CD4-positive, alpha-beta T cell treated with Interleukin-10 for 1 hour (primary cell): Measurements from ENCODE around the gene TMEM151B.
"Not testable (repeated sequence)": the region's sequence is repeated elsewhere in the genome, so short reads cannot be mapped to it uniquely, and the experiment has no call there.

Experiments
- DNase-seq: peaks from one replicate; pipeline ENCODE4 v3.0.0-alpha.2; 2020

The TMEM151B gene

DNA sequence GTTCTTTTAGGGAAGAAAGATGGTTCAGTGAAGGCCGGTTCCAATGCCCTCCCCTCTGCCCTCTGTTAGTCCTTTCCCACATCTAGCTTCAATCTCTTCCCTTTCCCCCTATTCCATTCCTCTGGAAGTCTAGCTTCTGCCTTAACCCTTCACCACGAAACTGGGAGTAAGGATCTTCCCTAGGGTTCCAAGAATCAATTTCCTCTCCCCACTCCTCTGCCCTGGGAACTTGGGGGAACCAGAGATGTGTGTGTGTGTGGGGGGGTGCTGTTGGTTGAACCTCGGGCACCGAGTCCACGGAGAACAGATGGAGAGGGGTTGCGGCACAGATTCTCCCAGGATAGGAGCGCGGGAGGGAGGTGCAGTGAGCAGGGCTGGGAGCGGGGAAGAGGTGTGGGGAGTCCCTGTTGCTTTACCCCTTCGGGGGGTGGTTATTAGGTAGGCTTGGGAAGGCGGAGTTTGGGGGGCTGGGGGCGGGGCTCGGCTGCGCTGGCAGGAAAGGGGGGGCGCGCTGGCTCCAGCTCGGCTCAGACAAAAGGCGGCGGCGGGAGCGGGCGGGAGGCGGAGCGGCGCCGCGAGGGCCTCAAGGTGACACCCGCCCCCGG lies at the start of gene TMEM151B:
TSS of gene TMEM151B (plus strand) at position 530 of the 605 bp plus-strand sequence. CDS start 293 bp downstream, outside the sequence.
- DNase-seq, result no peak

- no peak for DNase-seq
These were observed 49.3 kb upstream of the TMEM151B start for GRCh38 chr6:44220913-44221290.

- DNase-seq, result peak; percentile 83
These were observed 48.8 kb upstream of the TMEM151B start for GRCh38 chr6:44221291-44221960.

- no peak for DNase-seq
These were observed 48.3 kb upstream of the TMEM151B start for GRCh38 chr6:44221961-44222335.

DNA sequence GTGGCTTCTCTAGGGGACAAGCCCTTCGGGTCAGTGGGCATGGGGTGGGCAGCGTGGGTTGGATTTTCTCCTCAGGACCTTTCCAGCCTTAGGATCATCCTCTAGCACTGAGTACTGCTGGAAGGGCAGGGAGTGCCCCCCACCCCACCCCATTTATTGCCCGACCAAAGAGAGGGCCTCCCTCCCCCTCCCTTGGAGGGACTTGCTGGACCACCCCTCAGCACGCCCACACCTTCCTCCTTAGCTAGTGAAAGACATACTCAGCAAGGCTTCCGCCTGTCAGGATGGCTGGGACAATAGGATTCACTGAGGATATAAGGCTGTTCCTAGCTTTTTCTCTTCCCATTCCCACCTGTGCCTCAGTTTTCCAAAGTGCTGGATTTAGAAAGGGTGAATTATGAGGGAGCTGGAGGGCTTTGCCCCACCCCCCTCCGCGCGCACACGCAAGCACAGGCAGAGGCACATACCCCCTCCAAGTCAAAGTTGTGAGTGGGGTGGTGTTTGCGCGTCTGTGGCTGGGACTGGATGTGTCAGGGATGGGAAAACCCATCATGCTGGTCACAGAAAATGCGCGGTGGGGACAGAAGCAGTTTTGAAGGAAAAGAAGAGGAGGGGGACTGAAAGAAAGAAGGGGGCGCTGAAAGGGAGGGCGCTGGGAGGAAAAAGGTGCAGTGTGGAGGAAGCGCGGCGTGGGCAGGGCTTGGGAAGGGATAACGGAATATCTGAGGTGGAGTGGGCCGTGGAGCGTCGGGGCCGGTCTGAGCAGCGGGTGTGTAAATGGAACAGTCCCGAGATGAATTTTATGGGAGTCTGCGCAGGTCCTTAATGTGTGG lies 47.5 kb upstream of the TMEM151B start:
- no peak for DNase-seq

GRCh38 chr6:44223319-44224028 lies 46.8 kb upstream of the TMEM151B start, which contains the start of gene SLC29A1:
TSS of gene SLC29A1 (plus strand) at chr6:44223595. CDS start at chr6:44227314, 3,719 bp downstream.
- DNase-seq, result peak; percentile 88

GRCh38 chr6:44224029-44224964 lies 46.0 kb upstream of the TMEM151B start:
- no peak for DNase-seq

- no peak for DNase-seq
These were observed 45.3 kb upstream of the TMEM151B start for GRCh38 chr6:44224965-44225305.

GRCh38 chr6:44225579-44226325 lies 44.5 kb upstream of the TMEM151B start:
- no peak for DNase-seq

DNA sequence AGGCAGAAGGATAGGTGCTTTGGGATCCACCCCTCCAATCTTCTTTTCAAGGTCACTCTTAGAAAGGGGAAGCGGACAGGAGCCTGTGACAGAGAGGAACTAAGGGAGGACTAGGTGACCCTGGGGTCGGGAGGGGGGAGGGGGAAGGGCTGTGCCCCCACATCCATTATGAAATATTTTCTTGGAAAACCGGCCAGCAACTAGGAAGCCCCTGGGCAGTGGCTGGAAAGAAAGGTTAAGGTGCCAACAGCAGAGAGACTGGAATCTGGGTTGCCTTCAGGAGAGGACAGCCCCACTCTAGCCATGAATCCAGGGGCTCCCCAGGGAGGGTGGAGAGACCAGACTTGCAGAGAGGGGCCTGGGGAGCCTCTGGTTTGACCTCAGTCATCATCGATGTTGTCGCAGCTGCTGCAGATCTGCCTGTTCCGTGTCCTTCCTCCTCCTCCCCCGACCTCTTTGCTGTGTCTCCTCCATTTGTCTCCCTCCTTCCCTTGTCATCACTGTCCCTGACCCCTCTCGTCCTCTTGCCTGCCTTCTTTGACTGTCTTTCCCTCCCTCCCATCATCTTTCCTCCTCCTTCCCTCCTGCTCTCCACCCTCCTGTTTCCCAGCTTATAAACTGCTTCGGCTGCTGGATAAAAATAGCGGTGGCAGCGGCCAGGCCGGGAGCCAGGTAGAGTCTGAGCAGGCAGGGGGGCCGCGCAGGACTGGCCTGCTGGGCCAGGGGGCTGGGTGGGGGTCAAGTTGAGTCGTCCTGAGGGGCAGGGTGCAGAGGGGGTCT lies 43.7 kb upstream of the TMEM151B start:
- no peak for DNase-seq

DNA sequence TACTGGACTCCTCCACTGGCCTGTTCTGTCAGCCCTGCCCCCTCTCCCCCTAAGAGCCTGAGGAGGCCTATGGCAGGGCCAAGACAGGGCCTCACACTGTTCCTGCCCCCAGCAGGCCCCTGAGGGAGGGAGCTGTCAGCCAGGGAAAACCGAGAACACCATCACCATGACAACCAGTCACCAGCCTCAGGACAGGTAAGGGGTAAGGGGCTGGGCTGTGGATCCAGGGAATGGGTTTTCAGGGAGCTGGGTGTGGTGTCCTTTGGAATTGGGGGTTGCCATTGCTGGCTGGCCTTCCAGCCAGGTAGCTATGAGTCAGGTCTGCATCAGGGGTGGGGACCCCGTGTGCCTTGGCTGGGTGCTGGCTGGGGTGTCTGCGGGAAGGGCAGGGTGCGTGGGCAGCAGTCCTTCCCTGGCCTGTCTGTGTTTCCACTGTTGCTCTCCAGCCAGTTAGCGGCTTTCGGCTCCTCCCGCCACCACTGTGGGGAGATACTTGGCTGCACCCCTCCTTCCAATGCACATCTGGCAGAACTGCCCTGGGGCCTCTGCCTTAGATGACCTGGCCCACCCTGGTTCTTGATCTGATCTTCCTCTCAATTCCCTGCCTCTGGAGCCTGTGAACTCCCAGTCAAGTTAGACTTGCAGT lies 43.0 kb upstream of the TMEM151B start:
- DNase-seq, result no peak

- no peak for DNase-seq
These were observed 42.2 kb upstream of the TMEM151B start for GRCh38 chr6:44228031-44228430.

GRCh38 chr6:44228433-44228832 lies 41.8 kb upstream of the TMEM151B start:
- DNase-seq, result no peak

- DNase-seq, result no peak
These were observed 41.4 kb upstream of the TMEM151B start for GRCh38 chr6:44228836-44229235.

DNA sequence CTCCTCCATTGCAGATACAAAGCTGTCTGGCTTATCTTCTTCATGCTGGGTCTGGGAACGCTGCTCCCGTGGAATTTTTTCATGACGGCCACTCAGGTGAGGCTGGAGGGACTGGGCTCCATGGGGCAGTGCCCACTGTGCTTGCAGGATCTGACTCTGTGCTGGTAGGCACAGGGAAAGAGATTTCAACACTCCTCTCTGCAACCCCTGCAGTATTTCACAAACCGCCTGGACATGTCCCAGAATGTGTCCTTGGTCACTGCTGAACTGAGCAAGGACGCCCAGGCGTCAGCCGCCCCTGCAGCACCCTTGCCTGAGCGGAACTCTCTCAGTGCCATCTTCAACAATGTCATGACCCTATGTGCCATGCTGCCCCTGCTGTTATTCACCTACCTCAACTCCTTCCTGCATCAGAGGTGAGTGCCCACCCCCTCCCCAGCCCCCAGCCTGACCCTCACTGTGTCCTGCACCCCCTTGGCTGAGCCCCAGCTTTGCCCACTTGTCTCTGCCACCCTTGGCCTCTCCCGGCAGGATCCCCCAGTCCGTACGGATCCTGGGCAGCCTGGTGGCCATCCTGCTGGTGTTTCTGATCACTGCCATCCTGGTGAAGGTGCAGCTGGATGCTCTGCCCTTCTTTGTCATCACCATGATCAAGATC lies 40.7 kb upstream of the TMEM151B start:
- DNase-seq, result no peak

- no peak for DNase-seq
These were observed 40.1 kb upstream of the TMEM151B start for GRCh38 chr6:44230034-44230675.

GRCh38 chr6:44231426-44231825 lies 38.8 kb upstream of the TMEM151B start:
- not testable (repeated sequence) for DNase-seq

GRCh38 chr6:44232676-44233566 lies 37.3 kb upstream of the TMEM151B start:
- DNase-seq, result no peak
